Activated naive CD8-positive, alpha-beta T cell (primary cell): ENCODE data around the gene CTBP1.

ENCODE experiments used
- H3K27ac Mint-ChIP-seq: one replicate; pipeline ENCODE4 v1.8.0; 2021; ENCODE audit warnings: mixed read lengths
- H3K27me3 Mint-ChIP-seq: one replicate; pipeline ENCODE4 v1.8.0; 2021; ENCODE audit warnings: mixed read lengths
- H3K36me3 Mint-ChIP-seq: one replicate; pipeline ENCODE4 v1.8.0; 2021; ENCODE audit warnings: mixed read lengths
- H3K4me1 Mint-ChIP-seq: one replicate; pipeline ENCODE4 v1.8.0; 2021; ENCODE audit warnings: low read depth, mixed read lengths
- H3K4me3 Mint-ChIP-seq: one replicate; pipeline ENCODE4 v1.8.0; 2021; ENCODE audit warnings: mild to moderate bottlenecking, mixed read lengths
- H3K9me3 Mint-ChIP-seq: one replicate; pipeline ENCODE4 v1.8.0; 2021; ENCODE audit warnings: low read depth, mixed read lengths

CTBP1 gene

GRCh38 chr4:1220566-1220965, 28.4 kb downstream of the CTBP1 start:
- Mint-ChIP-seq H3K36me3 (peaks cover 7% of the 10 kb centered on the region), H3K27ac (no peak overlapping the region), H3K27me3 (no peaks in the 10 kb centered on the region), H3K4me1 (peaks cover 30% of the 10 kb centered on the region), H3K4me3 (no peak overlapping the region), H3K9me3 (no peaks in the 10 kb centered on the region)

DNA sequence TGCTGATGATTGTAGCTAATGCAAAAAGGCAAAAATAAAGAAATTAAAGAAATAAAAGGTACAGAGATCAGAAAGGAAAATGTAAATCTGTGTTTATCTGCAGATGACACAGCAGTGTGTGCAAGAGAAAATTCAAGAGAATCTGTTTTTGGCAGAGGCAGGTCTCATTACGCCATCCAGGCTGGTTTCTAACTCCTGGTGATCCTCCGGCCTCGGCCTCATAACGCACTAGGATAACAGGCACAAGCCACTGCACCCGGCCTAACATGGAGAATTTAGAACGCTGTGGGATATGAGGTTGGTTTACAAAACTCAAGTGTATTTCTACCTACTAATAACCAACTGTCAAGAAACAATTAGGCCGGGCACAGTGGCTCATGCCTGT, 29.4 kb downstream of the CTBP1 start:
- H3K36me3 Mint-ChIP-seq, result peaks cover 7% of the 10 kb centered on the region
- H3K4me3 Mint-ChIP-seq, result no peak overlapping the region
- H3K27ac Mint-ChIP-seq, result peak overlapping the region; percentile 79
- H3K4me1 Mint-ChIP-seq, result peaks cover 30% of the 10 kb centered on the region
- no peaks in the 10 kb centered on the region for H3K9me3 Mint-ChIP-seq
- H3K27me3 Mint-ChIP-seq, result no peaks in the 10 kb centered on the region

- peaks cover 28% of the 10 kb centered on the region for H3K4me1 Mint-ChIP-seq
- peak overlapping the region; percentile 79 for H3K27ac Mint-ChIP-seq
- H3K4me3 Mint-ChIP-seq, result peak overlapping the region; percentile 30
- H3K27me3 Mint-ChIP-seq, result no peaks in the 10 kb centered on the region
- peaks cover 7% of the 10 kb centered on the region for H3K36me3 Mint-ChIP-seq
- H3K9me3 Mint-ChIP-seq, result no peaks in the 10 kb centered on the region
Measured at GRCh38 chr4:1218634-1219565, 30.0 kb downstream of the CTBP1 start.

- H3K9me3 Mint-ChIP-seq, result no peaks in the 10 kb centered on the region
- H3K36me3 Mint-ChIP-seq, result peaks cover 7% of the 10 kb centered on the region
- peak overlapping the region; percentile 72 for H3K4me3 Mint-ChIP-seq
- peak overlapping the region; percentile 89 for H3K27ac Mint-ChIP-seq
- peaks cover 28% of the 10 kb centered on the region for H3K4me1 Mint-ChIP-seq
- H3K27me3 Mint-ChIP-seq, result no peaks in the 10 kb centered on the region
Measured at GRCh38 chr4:1217366-1217765, 31.6 kb downstream of the CTBP1 start.

DNA sequence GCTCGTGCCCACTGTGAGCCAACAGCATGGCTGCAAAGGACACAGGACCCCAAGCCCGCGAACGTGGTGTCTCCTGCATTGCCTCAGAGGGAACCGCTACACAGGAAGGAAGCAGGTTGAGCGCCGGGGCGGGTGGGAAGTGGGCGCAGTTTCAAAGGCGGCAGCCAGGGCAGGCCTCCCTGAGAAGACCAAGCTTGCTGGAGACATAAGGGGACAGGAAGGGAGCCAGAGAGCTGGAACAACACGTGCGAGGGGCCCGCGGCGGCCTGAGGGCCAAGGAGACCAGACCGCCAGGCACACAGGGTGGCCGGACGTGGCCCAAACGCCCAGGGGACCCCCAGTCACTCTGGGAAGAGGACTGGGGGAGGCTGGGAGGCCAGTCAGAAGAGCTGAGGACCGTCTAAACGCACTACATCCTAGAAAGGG, 32.0 kb downstream of the CTBP1 start:
- Mint-ChIP-seq H3K9me3 (no peaks in the 10 kb centered on the region), H3K4me1 (peaks cover 28% of the 10 kb centered on the region), H3K27me3 (no peaks in the 10 kb centered on the region), H3K4me3 (peak overlapping the region; percentile 67), H3K36me3 (peaks cover 7% of the 10 kb centered on the region), H3K27ac (peak overlapping the region; percentile 89)

- peak overlapping the region; percentile 67 for H3K4me3 Mint-ChIP-seq
- peaks cover 28% of the 10 kb centered on the region for H3K4me1 Mint-ChIP-seq
- peaks cover 7% of the 10 kb centered on the region for H3K36me3 Mint-ChIP-seq
- H3K27me3 Mint-ChIP-seq, result no peaks in the 10 kb centered on the region
- no peaks in the 10 kb centered on the region for H3K9me3 Mint-ChIP-seq
- peak overlapping the region; percentile 89 for H3K27ac Mint-ChIP-seq
Measured at GRCh38 chr4:1216076-1216614, 32.8 kb downstream of the CTBP1 start.

GRCh38 chr4:1215141-1216075, 33.5 kb downstream of the CTBP1 start:
- peaks cover 7% of the 10 kb centered on the region for H3K36me3 Mint-ChIP-seq
- no peaks in the 10 kb centered on the region for H3K27me3 Mint-ChIP-seq
- H3K4me1 Mint-ChIP-seq, result peaks cover 28% of the 10 kb centered on the region
- no peak overlapping the region for H3K4me3 Mint-ChIP-seq
- no peaks in the 10 kb centered on the region for H3K9me3 Mint-ChIP-seq
- H3K27ac Mint-ChIP-seq, result no peak overlapping the region

DNA sequence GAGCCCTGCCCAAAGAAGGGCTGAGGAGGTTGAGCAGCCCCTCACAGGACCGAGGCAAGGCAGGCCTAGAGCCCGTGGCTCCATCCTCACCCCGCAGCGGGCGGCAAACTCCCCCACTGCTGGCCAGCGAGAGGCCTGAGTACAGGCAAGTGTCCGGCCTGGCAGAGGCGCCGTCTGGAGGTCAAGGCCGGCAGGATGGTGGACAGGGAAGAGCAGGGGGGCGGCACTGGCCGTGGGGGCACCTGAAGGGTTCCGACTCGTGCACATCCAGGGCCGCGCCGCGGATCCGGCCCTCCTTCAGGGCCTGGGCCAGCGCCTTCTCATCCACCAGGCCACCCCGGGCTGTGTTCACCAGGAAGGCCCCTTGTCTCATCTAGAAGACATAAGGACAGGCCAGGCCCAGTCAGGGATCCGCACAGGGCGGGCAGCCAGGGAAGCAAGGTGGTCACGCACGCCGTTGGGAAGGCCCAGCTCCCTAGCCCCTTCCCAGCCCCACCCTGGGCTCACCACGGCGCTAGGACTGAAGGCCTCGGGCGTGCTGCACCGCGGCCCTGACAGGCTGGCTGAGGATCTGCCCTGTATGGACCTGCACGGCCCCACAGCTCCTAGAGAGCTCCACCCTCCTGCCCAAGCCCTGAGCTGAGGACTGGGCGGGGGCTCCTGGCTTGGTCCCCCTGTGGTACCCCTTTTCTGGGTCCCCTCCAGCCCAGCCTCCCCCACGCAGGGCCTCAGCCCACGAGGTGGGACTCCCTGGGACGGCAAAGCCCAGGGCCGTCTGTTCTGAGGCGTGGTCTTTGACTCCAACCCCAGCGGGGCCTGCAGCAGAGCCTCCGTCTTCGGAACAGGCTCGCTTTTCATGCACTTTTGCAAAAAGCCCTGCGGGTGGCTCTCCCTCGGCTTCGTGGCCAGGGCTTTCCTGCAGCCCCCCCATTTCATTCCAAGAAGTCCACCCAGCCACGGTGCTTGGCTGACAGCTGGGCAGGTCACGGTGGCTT, 34.5 kb downstream of the CTBP1 start:
- peaks cover 27% of the 10 kb centered on the region for H3K4me1 Mint-ChIP-seq
- peaks cover 6% of the 10 kb centered on the region for H3K36me3 Mint-ChIP-seq
- no peaks in the 10 kb centered on the region for H3K27me3 Mint-ChIP-seq
- no peak overlapping the region for H3K27ac Mint-ChIP-seq
- no peak overlapping the region for H3K4me3 Mint-ChIP-seq
- no peaks in the 10 kb centered on the region for H3K9me3 Mint-ChIP-seq

DNA sequence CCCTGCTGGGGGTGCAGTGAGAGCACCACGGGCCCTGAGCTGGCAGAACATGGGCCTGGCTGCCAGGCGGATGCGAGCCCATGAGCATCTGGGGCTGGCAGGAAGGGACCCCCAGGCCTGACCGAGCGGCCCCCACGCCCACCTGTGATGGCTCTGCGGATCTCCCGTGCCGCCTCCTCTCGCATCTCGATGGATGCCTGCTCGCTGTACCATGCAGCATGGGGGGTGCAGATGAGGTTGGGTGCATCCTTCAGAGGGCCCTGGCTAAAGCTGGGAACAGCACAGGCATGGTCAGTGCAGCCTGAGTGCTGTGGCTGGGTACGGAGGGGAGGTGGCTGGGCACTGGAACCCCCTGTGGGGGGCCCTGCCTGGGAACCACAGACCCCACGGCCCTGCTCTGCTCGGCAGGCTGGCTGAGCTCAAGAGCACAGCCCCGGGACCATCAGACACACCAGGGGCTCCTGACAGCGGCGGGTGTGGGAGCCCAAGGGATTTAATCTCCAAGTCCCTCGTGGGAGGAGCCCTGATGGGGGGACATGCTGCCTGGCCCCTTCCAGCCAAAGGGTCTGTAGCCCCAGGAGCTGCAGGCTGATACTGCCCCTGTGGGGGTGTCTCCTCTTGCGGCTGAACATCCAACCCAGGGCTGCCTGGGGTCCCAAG, 35.5 kb downstream of the CTBP1 start:
- H3K9me3 Mint-ChIP-seq, result no peaks in the 10 kb centered on the region
- peaks cover 21% of the 10 kb centered on the region for H3K4me1 Mint-ChIP-seq
- H3K27me3 Mint-ChIP-seq, result no peaks in the 10 kb centered on the region
- no peak overlapping the region for H3K27ac Mint-ChIP-seq
- H3K4me3 Mint-ChIP-seq, result no peak overlapping the region
- H3K36me3 Mint-ChIP-seq, result peaks cover 4% of the 10 kb centered on the region

DNA sequence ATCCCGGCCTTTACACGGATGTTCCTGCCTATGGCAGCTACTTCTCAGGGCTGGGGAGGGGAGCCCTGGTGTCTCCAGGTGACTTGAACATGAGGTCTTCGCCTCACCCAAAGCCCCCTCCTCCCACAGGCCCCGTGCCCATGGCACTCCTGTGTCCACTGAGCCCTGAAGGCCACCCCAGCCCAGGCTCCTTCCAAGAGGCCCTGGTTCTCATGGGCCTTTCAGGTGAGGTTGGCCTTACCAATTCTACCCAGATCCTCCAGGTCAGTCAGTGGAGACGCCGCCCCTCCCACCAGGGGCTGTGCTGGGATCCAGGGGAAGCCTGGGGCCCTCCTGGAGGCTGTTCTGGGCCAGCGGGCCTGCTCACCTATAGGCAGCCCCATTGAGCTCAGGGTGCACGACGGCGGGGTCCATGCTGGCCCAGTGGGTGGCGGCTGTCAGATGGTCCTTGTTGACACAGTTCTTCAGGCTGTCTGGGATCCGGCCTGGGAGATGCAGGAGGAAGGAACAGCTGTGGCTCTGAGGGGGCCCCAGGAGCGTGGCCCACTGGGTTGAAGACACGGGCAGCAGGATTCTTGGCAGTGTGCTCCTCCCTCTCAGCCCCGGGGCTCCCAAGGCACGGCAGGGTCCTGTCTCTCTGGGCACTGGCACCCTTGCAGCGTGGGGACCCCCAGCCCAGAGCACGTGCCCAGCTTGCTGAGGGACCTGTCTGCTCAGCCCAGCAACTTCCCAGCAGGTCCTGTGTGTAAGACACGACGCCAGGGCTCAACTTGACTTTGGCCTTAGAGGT, 36.2 kb downstream of the CTBP1 start:
- Mint-ChIP-seq H3K4me3 (no peak overlapping the region), H3K4me1 (peaks cover 17% of the 10 kb centered on the region), H3K36me3 (peaks cover 2% of the 10 kb centered on the region), H3K27ac (no peak overlapping the region), H3K9me3 (no peaks in the 10 kb centered on the region), H3K27me3 (no peaks in the 10 kb centered on the region)

DNA sequence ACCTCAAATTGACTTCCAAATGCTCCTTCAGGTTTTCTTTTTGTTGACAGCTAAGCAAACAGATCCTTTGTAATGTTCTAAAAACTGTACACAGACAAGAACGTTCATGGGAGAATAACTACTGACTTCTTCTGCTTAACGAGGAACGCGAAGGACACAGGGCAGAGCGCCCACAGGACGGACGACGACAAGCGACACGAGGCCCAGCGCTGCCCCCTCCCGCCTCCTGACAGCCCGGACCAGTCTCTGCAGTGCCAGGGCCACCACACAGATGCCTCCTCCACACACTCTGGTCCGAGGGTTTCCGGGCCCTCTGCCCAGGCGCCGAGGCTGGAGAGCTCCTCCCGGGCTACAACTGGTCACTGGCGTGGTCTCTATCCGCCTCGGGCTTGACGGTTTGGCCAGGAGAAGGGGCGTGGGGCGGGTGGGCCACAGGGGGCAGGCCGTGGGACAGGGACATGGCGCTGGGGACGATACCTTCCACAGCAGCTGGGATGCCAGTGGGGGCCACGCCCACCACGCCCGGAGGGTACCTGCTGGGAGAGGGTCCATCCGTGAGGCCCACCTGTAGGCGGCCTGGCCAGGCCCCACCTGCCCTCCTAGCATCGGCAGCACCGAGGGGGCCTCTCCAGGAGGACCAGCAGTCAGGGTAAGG, 36.9 kb downstream of the CTBP1 start:
- no peak overlapping the region for H3K27ac Mint-ChIP-seq

DNA sequence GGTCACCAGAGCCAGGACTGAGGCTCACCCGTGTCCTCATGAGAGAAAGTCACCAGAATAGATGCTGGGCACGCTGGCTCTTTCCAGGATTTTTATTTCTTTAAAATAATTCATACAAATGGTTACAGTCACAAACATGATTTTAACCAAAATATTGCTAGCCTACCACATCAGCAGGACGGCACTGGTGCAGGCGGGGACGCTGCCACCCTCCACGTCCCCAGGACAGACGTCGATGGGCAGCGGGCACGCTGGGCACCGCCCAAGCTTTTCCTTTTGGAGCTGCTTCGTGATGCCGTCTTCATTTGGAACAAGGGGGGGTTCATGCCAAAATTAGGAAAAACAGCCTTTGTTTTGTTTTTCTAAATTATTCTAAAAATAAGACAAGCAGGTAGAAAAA, 37.6 kb downstream of the CTBP1 start:
- Mint-ChIP-seq H3K4me3 (no peak overlapping the region), H3K9me3 (no peaks in the 10 kb centered on the region), H3K4me1 (peaks cover 4% of the 10 kb centered on the region), H3K27ac (no peak overlapping the region), H3K36me3 (no peaks in the 10 kb centered on the region), H3K27me3 (no peaks in the 10 kb centered on the region)

More for the DNA sequence above, 36.9 kb downstream of the CTBP1 start:
- Mint-ChIP-seq H3K4me1 (peaks cover 10% of the 10 kb centered on the region), H3K4me3 (no peak overlapping the region), H3K27me3 (no peaks in the 10 kb centered on the region), H3K36me3 (no peaks in the 10 kb centered on the region), H3K9me3 (no peaks in the 10 kb centered on the region)
